ENCODE measurements around the gene LGR5. TPM values are rescaled to one million over a fixed set of nuclear protein-coding genes. Genes with fewer than 3 reads are reported as not detected.
A peak's percentile ranks its signal among the peaks of the same experiment; 100 is the strongest.

The LGR5 gene
- total RNA-seq, 1 experiment from 2014 or later: not detected

- Histone ChIP-seq H3K9me3 (ENCODE audit: low read length) (no peaks in the 10 kb centered on the region), H3K4me3 (ENCODE audit: low read length) (no peak overlapping the region), H3K36me3 (ENCODE audit: insufficient read depth, low read length) (peaks cover 74% of the 10 kb centered on the region), H3K4me1 (ENCODE audit: low read length) (no peaks in the 10 kb centered on the region), H3K9ac (ENCODE audit: low read length) (no peak overlapping the region), H3K9me2 (replicated peaks; ENCODE audit: insufficient read depth, low read length) (no peaks in the 10 kb centered on the region), H3K27ac (ENCODE audit: low read length) (no peak overlapping the region), H3K79me2 (ENCODE audit: low read length) (no peaks in the 10 kb centered on the region), H3K4me2 (ENCODE audit: low read depth, low read length, poor library complexity, severe bottlenecking) (no peak overlapping the region), H3K27me3 (ENCODE audit: low read length) (no peaks in the 10 kb centered on the region), H4K20me1 (ENCODE audit: insufficient read depth, low read depth, low read length) (0 out of 2 replicates have a peak, but pooled peaks cover 3% of the 10 kb centered on the region), H2AFZ (ENCODE audit: low read length) (no peak overlapping the region)
- DNase-seq: no peak
Observed at GRCh38 chr12:71610031-71610795, 170.6 kb downstream of the LGR5 start.

- peaks cover 7% of the 10 kb centered on the region; the same call in 1 of the 2 replicates for H3K4me1 ChIP-seq (ENCODE audit: low read length)
- H3K9me3 ChIP-seq (ENCODE audit: low read length): no peaks in the 10 kb centered on the region
- no peak overlapping the region for H2AFZ ChIP-seq (ENCODE audit: low read length)
- DNase-seq: no peak
- no peak overlapping the region for H3K4me2 ChIP-seq (ENCODE audit: low read depth, low read length, poor library complexity, severe bottlenecking)
- no peaks in the 10 kb centered on the region for H4K20me1 ChIP-seq (ENCODE audit: insufficient read depth, low read depth, low read length)
- H3K9me2 ChIP-seq (replicated peaks; ENCODE audit: insufficient read depth, low read length): no peaks in the 10 kb centered on the region
- no peak overlapping the region for H3K4me3 ChIP-seq (ENCODE audit: low read length)
- no peak overlapping the region for H3K27ac ChIP-seq (ENCODE audit: low read length)
- H3K36me3 ChIP-seq (ENCODE audit: insufficient read depth, low read length): peaks cover 81% of the 10 kb centered on the region
- H3K27me3 ChIP-seq (ENCODE audit: low read length): no peaks in the 10 kb centered on the region
- peaks cover 34% of the 10 kb centered on the region for H3K79me2 ChIP-seq (ENCODE audit: low read length)
- H3K9ac ChIP-seq (ENCODE audit: low read length): no peak overlapping the region
Observed at GRCh38 chr12:71621938-71622337, 182.3 kb downstream of the LGR5 start.

GRCh38 chr12:71625476-71625875 lies 185.9 kb downstream of the LGR5 start:
- Histone ChIP-seq H2AFZ (ENCODE audit: low read length) (no peak overlapping the region), H3K27ac (ENCODE audit: low read length) (no peak overlapping the region), H3K4me1 (ENCODE audit: low read length) (peaks cover 7% of the 10 kb centered on the region; the same call in 1 of the 2 replicates), H3K9me2 (replicated peaks; ENCODE audit: insufficient read depth, low read length) (no peaks in the 10 kb centered on the region), H3K79me2 (ENCODE audit: low read length) (peaks cover 45% of the 10 kb centered on the region), H4K20me1 (ENCODE audit: insufficient read depth, low read depth, low read length) (no peaks in the 10 kb centered on the region), H3K4me3 (ENCODE audit: low read length) (no peak overlapping the region), H3K36me3 (ENCODE audit: insufficient read depth, low read length) (peaks cover 86% of the 10 kb centered on the region), H3K9ac (ENCODE audit: low read length) (no peak overlapping the region), H3K27me3 (ENCODE audit: low read length) (no peaks in the 10 kb centered on the region), H3K9me3 (ENCODE audit: low read length) (no peaks in the 10 kb centered on the region), H3K4me2 (ENCODE audit: low read depth, low read length, poor library complexity, severe bottlenecking) (no peak overlapping the region)
- DNase-seq: no peak

GRCh38 chr12:71626098-71626497 lies 186.5 kb downstream of the LGR5 start:
- no peak overlapping the region for H3K27ac ChIP-seq (ENCODE audit: low read length)
- peaks cover 7% of the 10 kb centered on the region; the same call in 1 of the 2 replicates for H3K4me1 ChIP-seq (ENCODE audit: low read length)
- H3K9me2 ChIP-seq (replicated peaks; ENCODE audit: insufficient read depth, low read length): no peaks in the 10 kb centered on the region
- peaks cover 45% of the 10 kb centered on the region for H3K79me2 ChIP-seq (ENCODE audit: low read length)
- peaks cover 90% of the 10 kb centered on the region for H3K36me3 ChIP-seq (ENCODE audit: insufficient read depth, low read length)
- no peaks in the 10 kb centered on the region for H4K20me1 ChIP-seq (ENCODE audit: insufficient read depth, low read depth, low read length)
- H2AFZ ChIP-seq (ENCODE audit: low read length): no peak overlapping the region
- H3K27me3 ChIP-seq (ENCODE audit: low read length): no peaks in the 10 kb centered on the region
- no peak overlapping the region for H3K9ac ChIP-seq (ENCODE audit: low read length)
- peak; percentile 56 for DNase-seq
- no peak overlapping the region for H3K4me2 ChIP-seq (ENCODE audit: low read depth, low read length, poor library complexity, severe bottlenecking)
- no peak overlapping the region for H3K4me3 ChIP-seq (ENCODE audit: low read length)
- no peaks in the 10 kb centered on the region for H3K9me3 ChIP-seq (ENCODE audit: low read length)

DNA sequence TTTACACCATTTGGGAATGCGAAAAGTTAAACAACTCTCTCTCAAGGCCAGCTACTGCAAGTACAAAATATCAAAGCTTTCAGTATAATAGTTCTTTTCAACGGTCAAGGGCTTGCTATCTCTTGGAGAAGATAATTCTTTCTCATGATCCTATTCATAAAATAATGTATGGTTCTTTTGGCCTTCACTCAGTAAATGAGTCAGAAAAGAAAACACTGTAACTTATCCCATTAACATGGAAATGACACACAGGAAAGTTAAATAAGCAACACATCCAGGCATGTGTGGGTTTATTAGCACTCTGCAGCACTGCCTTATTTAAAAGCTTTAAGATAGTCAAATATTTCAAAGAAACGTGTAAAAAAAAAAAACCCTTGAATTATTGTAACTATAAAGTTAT lies 187.2 kb downstream of the LGR5 start:
- Histone ChIP-seq H3K27ac (ENCODE audit: low read length) (no peak overlapping the region), H3K4me3 (ENCODE audit: low read length) (no peak overlapping the region), H3K79me2 (ENCODE audit: low read length) (peaks cover 48% of the 10 kb centered on the region), H3K9me3 (ENCODE audit: low read length) (no peaks in the 10 kb centered on the region), H3K9me2 (replicated peaks; ENCODE audit: insufficient read depth, low read length) (no peaks in the 10 kb centered on the region), H3K27me3 (ENCODE audit: low read length) (no peaks in the 10 kb centered on the region), H3K9ac (ENCODE audit: low read length) (no peak overlapping the region), H2AFZ (ENCODE audit: low read length) (no peak overlapping the region), H3K36me3 (ENCODE audit: insufficient read depth, low read length) (peaks cover 93% of the 10 kb centered on the region), H3K4me2 (ENCODE audit: low read depth, low read length, poor library complexity, severe bottlenecking) (no peak overlapping the region), H4K20me1 (ENCODE audit: insufficient read depth, low read depth, low read length) (no peaks in the 10 kb centered on the region), H3K4me1 (ENCODE audit: low read length) (peaks cover 7% of the 10 kb centered on the region; the same call in 1 of the 2 replicates)
- no peak for DNase-seq

- Histone ChIP-seq H3K4me1 (ENCODE audit: low read length) (peaks cover 7% of the 10 kb centered on the region; the same call in 1 of the 2 replicates), H3K27ac (ENCODE audit: low read length) (no peak overlapping the region), H3K4me3 (ENCODE audit: low read length) (no peak overlapping the region), H2AFZ (ENCODE audit: low read length) (no peak overlapping the region), H3K9me3 (ENCODE audit: low read length) (no peaks in the 10 kb centered on the region), H3K4me2 (ENCODE audit: low read depth, low read length, poor library complexity, severe bottlenecking) (no peak overlapping the region), H4K20me1 (ENCODE audit: insufficient read depth, low read depth, low read length) (no peaks in the 10 kb centered on the region), H3K9me2 (replicated peaks; ENCODE audit: insufficient read depth, low read length) (no peaks in the 10 kb centered on the region), H3K27me3 (ENCODE audit: low read length) (no peaks in the 10 kb centered on the region), H3K36me3 (ENCODE audit: insufficient read depth, low read length) (peaks cover 93% of the 10 kb centered on the region), H3K9ac (ENCODE audit: low read length) (no peak overlapping the region), H3K79me2 (ENCODE audit: low read length) (peaks cover 49% of the 10 kb centered on the region)
- DNase-seq: no peak
Observed at GRCh38 chr12:71627438-71628002, 187.9 kb downstream of the LGR5 start.

Other genes starting within 250 kb of the LGR5 start
- gene ZFC3H1, start 224.1 kb downstream of the LGR5 start, total RNA-seq (2014; rRNA removed; shearing (Covaris generic); ENCODE audit: low replicate concordance): 43.4 and 74.7 TPM in 2 replicates
- 3.2 and 7.2 TPM in 2 replicates for gene THAP2, start 224.5 kb downstream of the LGR5 start, total RNA-seq (2014; rRNA removed; shearing (Covaris generic); ENCODE audit: low replicate concordance)
- 21.3 and 32.8 TPM in 2 replicates for gene TMEM19, start 246.3 kb downstream of the LGR5 start, total RNA-seq (2014; rRNA removed; shearing (Covaris generic); ENCODE audit: low replicate concordance)